OCI-LY7 (cell line): ENCODE measurements around the gene PRSS2. TPM values are rescaled to one million over a fixed set of nuclear protein-coding genes. Genes with fewer than 3 reads are reported as not detected.
"Not testable (repeated sequence)": the region's sequence is repeated elsewhere in the genome, so short reads cannot be mapped to it uniquely, and the experiment has no call there.

Experiments used
- BruUV-seq: library from RNA; stranded (reverse); fragments of 400-500 nt; replicated peaks from 2 replicates; lab custom pipeline; 2021; lab: Mats Ljungman, UMichigan
- CTCF ChIA-PET: fragments of 300-600 bp; sonication (Branson Sonifier 250); formaldehyde crosslinking; loops from one replicate; lab custom pipeline; 2022; ENCODE audit warnings: antibody characterized with exemption; ENCODE audit not compliant: unreplicated experiment; lab: Charles Lee
- POLR2A ChIA-PET: fragments of 300-600 bp; sonication (Branson Sonifier 250); formaldehyde crosslinking; loops from one replicate; lab custom pipeline; 2022; ENCODE audit warnings: antibody characterized with exemption; lab: Charles Lee
- DNase-seq: peaks from one replicate; pipeline ENCODE4 v3.0.0-alpha.2; 2015; ENCODE audit warnings: low spot score
- H2AFZ ChIP-seq: fragments of 200-600 bp; sonication (generic), shearing (Covaris generic); 2 replicates; pipeline ENCODE4 v1.6.1; 2014; ENCODE audit warnings: mild to moderate bottlenecking, antibody characterized with exemption, low read length, moderate library complexity
- H3K27ac ChIP-seq: fragments of 200-600 bp; sonication (generic); 2 replicates; pipeline ENCODE4 v1.5.1; 2014; ENCODE audit warnings: mixed run types, low read depth, mild to moderate bottlenecking, moderate library complexity, low read length, inconsistent platforms; ENCODE audit not compliant: poor library complexity, severe bottlenecking
- H3K36me3 ChIP-seq: fragments of 200-600 bp; sonication (generic); 2 replicates; pipeline ENCODE4 v1.6.1; 2014; ENCODE audit warnings: mild to moderate bottlenecking, antibody characterized with exemption, low read length, moderate library complexity, mixed read lengths; ENCODE audit not compliant: insufficient read depth
- H3K4me1 ChIP-seq: fragments of 200-600 bp; sonication (generic); 2 replicates; pipeline ENCODE4 v1.5.1; 2014; ENCODE audit warnings: mild to moderate bottlenecking, low read length; ENCODE audit not compliant: insufficient read depth, poor library complexity, severe bottlenecking
- H3K4me2 ChIP-seq: fragments of 200-600 bp; sonication (generic); 2 replicates; pipeline ENCODE4 v1.6.1; 2014; ENCODE audit warnings: mild to moderate bottlenecking, low read length
- H3K4me3 ChIP-seq: fragments of 200-600 bp; sonication (generic); 2 replicates; pipeline ENCODE4 v1.5.1; 2014; ENCODE audit warnings: mild to moderate bottlenecking, low read depth, low read length; ENCODE audit not compliant: poor library complexity, severe bottlenecking
- H3K79me2 ChIP-seq: fragments of 200-600 bp; sonication (generic); 2 replicates; pipeline ENCODE4 v1.6.1; 2016; ENCODE audit warnings: low read depth, mild to moderate bottlenecking, low read length, moderate library complexity, mixed read lengths; ENCODE audit not compliant: insufficient read depth
- H3K9me2 ChIP-seq: fragments of 200-600 bp; sonication (generic); 2 replicates; pipeline ENCODE4 v1.6.1; 2016; ENCODE audit warnings: mild to moderate bottlenecking, low read length, mixed read lengths; ENCODE audit not compliant: insufficient read depth
- H3K9me3 ChIP-seq: fragments of 200-600 bp; sonication (generic); 2 replicates; pipeline ENCODE4 v1.6.1; 2014; ENCODE audit warnings: mild to moderate bottlenecking, mixed run types, low read length, mixed read lengths
- H4K20me1 ChIP-seq: fragments of 200-600 bp; sonication (generic); 2 replicates; pipeline ENCODE4 v1.6.1; 2014; ENCODE audit warnings: mild to moderate bottlenecking, antibody characterized with exemption, low read length, moderate library complexity, mixed read lengths; ENCODE audit not compliant: insufficient read depth
- EZH2phosphoT487 ChIP-seq: fragments of 200-600 bp; sonication (generic); IDR thresholded peaks from 2 replicates; pipeline ENCODE4 v1.6.1; 2018; ENCODE audit warnings: low read depth, borderline replicate concordance, mild to moderate bottlenecking, mixed run types, antibody characterized with exemption, low read length, moderate library complexity, mixed read lengths
- intact Hi-C: fragments of 100-400 bp; cut with micrococcal nuclease; formaldehyde crosslinking; loops from one replicate; pipeline ENCODE4 v1.10.0; 2022; ENCODE audit not compliant: unreplicated experiment
- total RNA-seq, 2 experiments: library from RNA; depleted of rRNA in 1 of 2; stranded (reverse); fragments of >200 nt in 1 of 2; shearing (Covaris generic) in 1 of 2; gene quantifications; 2 replicates each; pipeline ENCODE4 v1.2.3, GENCODE V29; 2014 to 2022
- TF ChIP-seq, protein P1 (sequence below): fragments of 200-600 bp; sonication (generic); conservative IDR thresholded peaks from 2 replicates; pipeline ENCODE4 v1.5.1; 2014; ENCODE audit warnings: mild to moderate bottlenecking, antibody characterized with exemption, low read length, moderate library complexity, mixed read lengths

PRSS2 gene
- total RNA-seq, 2 experiments from 2014 or later = 0.60 to 1.1 TPM

GRCh38 chr7:142740786-142741185, 30.0 kb upstream of the PRSS2 start:
- H2AFZ ChIP-seq = no peak overlapping the region
- H3K27ac ChIP-seq = no peak overlapping the region
- peaks cover 28% of the 10 kb centered on the region for H3K4me1 ChIP-seq
- CTCF ChIA-PET = no interaction called here
- no peaks in the 10 kb centered on the region for H3K36me3 ChIP-seq
- no peak overlapping the region for H3K4me3 ChIP-seq
- POLR2A ChIA-PET = interaction anchor here (0.7 to 1.2 kb wide), 4 partner anchors 9 to 549 kb away, joined by 3 read pairs; partner anchors contain the start of gene PRSS1
- H3K79me2 ChIP-seq = no peaks in the 10 kb centered on the region
- H4K20me1 ChIP-seq = no peaks in the 10 kb centered on the region
- H3K9me3 ChIP-seq = no peaks in the 10 kb centered on the region
- TF ChIP-seq, protein P1, sequence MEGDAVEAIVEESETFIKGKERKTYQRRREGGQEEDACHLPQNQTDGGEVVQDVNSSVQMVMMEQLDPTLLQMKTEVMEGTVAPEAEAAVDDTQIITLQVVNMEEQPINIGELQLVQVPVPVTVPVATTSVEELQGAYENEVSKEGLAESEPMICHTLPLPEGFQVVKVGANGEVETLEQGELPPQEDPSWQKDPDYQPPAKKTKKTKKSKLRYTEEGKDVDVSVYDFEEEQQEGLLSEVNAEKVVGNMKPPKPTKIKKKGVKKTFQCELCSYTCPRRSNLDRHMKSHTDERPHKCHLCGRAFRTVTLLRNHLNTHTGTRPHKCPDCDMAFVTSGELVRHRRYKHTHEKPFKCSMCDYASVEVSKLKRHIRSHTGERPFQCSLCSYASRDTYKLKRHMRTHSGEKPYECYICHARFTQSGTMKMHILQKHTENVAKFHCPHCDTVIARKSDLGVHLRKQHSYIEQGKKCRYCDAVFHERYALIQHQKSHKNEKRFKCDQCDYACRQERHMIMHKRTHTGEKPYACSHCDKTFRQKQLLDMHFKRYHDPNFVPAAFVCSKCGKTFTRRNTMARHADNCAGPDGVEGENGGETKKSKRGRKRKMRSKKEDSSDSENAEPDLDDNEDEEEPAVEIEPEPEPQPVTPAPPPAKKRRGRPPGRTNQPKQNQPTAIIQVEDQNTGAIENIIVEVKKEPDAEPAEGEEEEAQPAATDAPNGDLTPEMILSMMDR = no peak
- no peak for TF ChIP-seq EZH2phosphoT487
- peak overlapping the region; percentile 53; the same call in 1 of the 2 replicates for H3K4me2 ChIP-seq
- no peaks in the 10 kb centered on the region for H3K9me2 ChIP-seq
- BruUV-seq = no TSS peak
- DNase-seq = no peak
- intact Hi-C loops = loop anchor here (1.0 to 2.0 kb wide), 3 partner anchors 30 to 68 kb away; partner anchors contain the start of gene PRSS2

- H3K9me3 ChIP-seq, BruUV-seq, H3K79me2 ChIP-seq, H3K4me3 ChIP-seq, DNase-seq, H3K27ac ChIP-seq, H4K20me1 ChIP-seq, CTCF ChIA-PET, H3K36me3 ChIP-seq, H3K9me2 ChIP-seq, H3K4me2 ChIP-seq, H2AFZ ChIP-seq: not testable (repeated sequence)
- POLR2A ChIA-PET = interaction anchor here (0.7 to 1.2 kb wide), 4 partner anchors 8 to 548 kb away, joined by 3 read pairs; partner anchors contain the start of gene PRSS1
- intact Hi-C loops = loop anchor here (2.0 kb wide), 2 partner anchors 29 to 67 kb away; partner anchors contain the start of gene PRSS2
- H3K4me1 ChIP-seq = peaks cover 28% of the 10 kb centered on the region
These were observed 28.8 kb upstream of the PRSS2 start for GRCh38 chr7:142741932-142742331.

DNA sequence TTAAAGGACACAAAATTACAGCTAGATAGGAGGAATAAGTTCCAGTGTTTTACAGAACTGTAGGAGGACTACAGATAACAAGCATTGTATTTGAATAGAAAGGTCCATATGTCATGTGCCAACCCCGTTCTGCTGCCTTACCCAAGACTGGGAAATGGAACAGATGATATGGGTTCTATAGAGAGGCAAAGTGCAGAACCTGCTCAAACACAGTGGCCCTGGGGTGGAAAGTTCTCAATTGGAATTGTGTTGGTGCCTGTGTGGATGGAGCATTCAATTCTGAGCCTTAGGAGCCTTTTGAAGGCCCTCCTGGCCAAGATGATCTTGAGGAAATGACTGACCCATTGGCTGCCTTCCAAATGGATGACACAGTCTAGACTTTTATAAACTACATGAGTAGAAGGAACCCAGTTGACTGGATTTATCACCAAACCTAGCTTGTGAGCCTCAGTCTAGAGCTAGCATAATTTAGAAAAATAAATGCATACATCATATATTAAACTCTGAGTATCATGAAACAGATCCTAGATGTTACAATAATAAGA, 25.6 kb upstream of the PRSS2 start:
- CTCF ChIA-PET = no interaction called here

More for the DNA sequence above, 25.6 kb upstream of the PRSS2 start:
- Histone ChIP-seq H3K36me3 (no peaks in the 10 kb centered on the region), H3K9me2 (no peaks in the 10 kb centered on the region), H2AFZ (no peak overlapping the region), H3K79me2 (no peaks in the 10 kb centered on the region), H3K4me1 (peaks cover 13% of the 10 kb centered on the region), H3K27ac (no peak overlapping the region), H3K9me3 (no peaks in the 10 kb centered on the region), H3K4me3 (no peak overlapping the region), H4K20me1 (no peaks in the 10 kb centered on the region), H3K4me2 (no peak overlapping the region)
- POLR2A ChIA-PET = interaction anchor here (1.3 kb wide), 1 partner anchor 10 kb away, joined by 6 read pairs; no protein-coding TSS in a partner anchor
- intact Hi-C loops = no loop called here
- BruUV-seq = no TSS peak
- TF ChIP-seq EZH2phosphoT487 = no peak
- TF ChIP-seq, protein P1 = no peak
- DNase-seq = no peak
